ENCODE measurements around the gene NR2C2. TPM values are rescaled to one million over a fixed set of nuclear protein-coding genes. Genes with fewer than 3 reads are reported as not detected.

Gene NR2C2
- total RNA-seq, 4 donors from 2014 or later: 36.4 to 43.9 (median 40.8) TPM

GRCh38 chr3:15071699-15072098 lies 124.3 kb downstream of the NR2C2 start:
- H3K4me3 ChIP-seq: no peak overlapping the region
- WGBS: 80% methylated on average over 2 of the region's 2 CpGs
- no peaks in the 10 kb centered on the region for H3K4me1 ChIP-seq
- no peak for DNase-seq (ENCODE audit: extremely low spot score)
- intact Hi-C loops (cut with DNase I): no loop called here
- peaks cover 38 to 65% (median 58%) of the 10 kb centered on the region in 4 donors for H3K36me3 ChIP-seq
- TF ChIP-seq EP300 (IDR thresholded peaks at IDR 0.05): no peak
- TF ChIP-seq POLR2AphosphoS5 (IDR thresholded peaks at IDR 0.05): no peak
- TF ChIP-seq POLR2A (IDR thresholded peaks at IDR 0.05; ENCODE audit: low read depth): no peak
- no peak for TF ChIP-seq CTCF (IDR thresholded peaks at IDR 0.05)
- H3K9me3 ChIP-seq: no peaks in the 10 kb centered on the region
- H3K27me3 ChIP-seq: no peaks in the 10 kb centered on the region
- H3K27ac ChIP-seq (replicated peaks in 1 of 4): no peak overlapping the region

- intact Hi-C loops (cut with DNase I): no loop called here
- Histone ChIP-seq H3K4me1 (no peaks in the 10 kb centered on the region), H3K27me3 (no peaks in the 10 kb centered on the region), H3K4me3 (no peak overlapping the region), H3K27ac (replicated peaks in 1 of 4) (no peak overlapping the region), H3K9me3 (no peaks in the 10 kb centered on the region), H3K36me3 (peaks cover 51 to 92% (median 83%) of the 10 kb centered on the region in 4 donors)
- 98% methylated on average over 12 of the region's 19 CpGs for WGBS
- DNase-seq (ENCODE audit: extremely low spot score): no peak
- no peak for TF ChIP-seq POLR2A (IDR thresholded peaks at IDR 0.05; ENCODE audit: low read depth)
- TF ChIP-seq EP300 (IDR thresholded peaks at IDR 0.05): no peak
- no peak for TF ChIP-seq CTCF (IDR thresholded peaks at IDR 0.05)
- no peak for TF ChIP-seq POLR2AphosphoS5 (IDR thresholded peaks at IDR 0.05)
Observed at GRCh38 chr3:15074500-15074899, 127.1 kb downstream of the NR2C2 start.

- WGBS: 90% methylated on average over 3 of the region's 3 CpGs
- peaks cover 78 to 99% (median 97%) of the 10 kb centered on the region in 4 donors for H3K36me3 ChIP-seq
Observed at GRCh38 chr3:15079091-15079490, 131.7 kb downstream of the NR2C2 start.

GRCh38 chr3:15081960-15082664 lies 134.7 kb downstream of the NR2C2 start:
- H3K36me3 ChIP-seq: peaks cover 67 to 99% (median 96%) of the 10 kb centered on the region in 4 donors
- intact Hi-C loops (cut with DNase I): no loop called here
- H3K4me1 ChIP-seq: no peaks in the 10 kb centered on the region
- 90% methylated on average over 11 of the region's 13 CpGs for WGBS
- H3K4me3 ChIP-seq: no peak overlapping the region
- DNase-seq (ENCODE audit: extremely low spot score): no peak
- no peak overlapping the region for H3K27ac ChIP-seq (replicated peaks in 1 of 4)
- TF ChIP-seq EP300 (IDR thresholded peaks at IDR 0.05) (no peak), POLR2A (IDR thresholded peaks at IDR 0.05; ENCODE audit: low read depth) (no peak), CTCF (IDR thresholded peaks at IDR 0.05) (no peak), POLR2AphosphoS5 (IDR thresholded peaks at IDR 0.05) (no peak)
- H3K9me3 ChIP-seq: no peaks in the 10 kb centered on the region
- H3K27me3 ChIP-seq: no peaks in the 10 kb centered on the region

More at GRCh38 chr3:15079091-15079490, 131.7 kb downstream of the NR2C2 start:
- Histone ChIP-seq H3K27ac (replicated peaks in 1 of 4) (no peak overlapping the region), H3K4me1 (no peaks in the 10 kb centered on the region), H3K9me3 (no peaks in the 10 kb centered on the region), H3K27me3 (no peaks in the 10 kb centered on the region), H3K4me3 (no peak overlapping the region)
- intact Hi-C loops (cut with DNase I): no loop called here
- DNase-seq (ENCODE audit: extremely low spot score): no peak
- TF ChIP-seq CTCF (IDR thresholded peaks at IDR 0.05): no peak
- no peak for TF ChIP-seq POLR2A (IDR thresholded peaks at IDR 0.05; ENCODE audit: low read depth)

GRCh38 chr3:15083252-15083651 lies 135.9 kb downstream of the NR2C2 start:
- H3K27me3 ChIP-seq: no peaks in the 10 kb centered on the region
- peaks cover 66 to 99% (median 96%) of the 10 kb centered on the region in 4 donors for H3K36me3 ChIP-seq
- TF ChIP-seq POLR2AphosphoS5 (IDR thresholded peaks at IDR 0.05) (no peak), CTCF (IDR thresholded peaks at IDR 0.05) (no peak), EP300 (IDR thresholded peaks at IDR 0.05) (no peak), POLR2A (IDR thresholded peaks at IDR 0.05; ENCODE audit: low read depth) (no peak)
- no peak overlapping the region for H3K4me3 ChIP-seq
- DNase-seq (ENCODE audit: extremely low spot score): no peak
- no peak overlapping the region for H3K27ac ChIP-seq (replicated peaks in 1 of 4)
- H3K9me3 ChIP-seq: no peaks in the 10 kb centered on the region
- intact Hi-C loops (cut with DNase I): no loop called here
- WGBS: 100% methylated on average over 1 of the region's 1 CpG
- no peaks in the 10 kb centered on the region for H3K4me1 ChIP-seq

All from esophagus muscularis mucosa (tissue), 4 donors.